GM18861 (cell line): ENCODE results near the gene PAX7.

Experiments used
- ATAC-seq: cut with Tn5 transposase; IDR thresholded peaks from one replicate; pipeline ENCODE4 v1.9.1; 2021; ENCODE audit not compliant: unreplicated experiment

The PAX7 gene

GRCh38 chr1:18618546-18619466, 11.8 kb upstream of the PAX7 start:
- no peak for ATAC-seq

- no peak for ATAC-seq
These were observed 11.2 kb upstream of the PAX7 start for GRCh38 chr1:18619467-18619835.

GRCh38 chr1:18628511-18628910, 2.1 kb upstream of the PAX7 start:
- ATAC-seq = no peak

GRCh38 chr1:18629659-18630510, 761 bp upstream of the PAX7 start:
- no peak for ATAC-seq

- no peak for ATAC-seq
These were observed 1.0 kb downstream of the PAX7 start for GRCh38 chr1:18631496-18632217.

GRCh38 chr1:18632218-18632588, 1.6 kb downstream of the PAX7 start:
- ATAC-seq = no peak

GRCh38 chr1:18632783-18633421, 2.3 kb downstream of the PAX7 start:
- no peak for ATAC-seq

- no peak for ATAC-seq
These were observed 2.9 kb downstream of the PAX7 start for GRCh38 chr1:18633422-18634155.

GRCh38 chr1:18634276-18634675, 3.6 kb downstream of the PAX7 start:
- ATAC-seq = no peak

GRCh38 chr1:18635070-18635577, 4.5 kb downstream of the PAX7 start:
- no peak for ATAC-seq

- no peak for ATAC-seq
These were observed 5.4 kb downstream of the PAX7 start for GRCh38 chr1:18635891-18636595.

GRCh38 chr1:18636596-18637508, 6.2 kb downstream of the PAX7 start:
- ATAC-seq = no peak

GRCh38 chr1:18637511-18637960, 6.9 kb downstream of the PAX7 start:
- no peak for ATAC-seq

GRCh38 chr1:18637962-18638834, 7.6 kb downstream of the PAX7 start:
- ATAC-seq = no peak

GRCh38 chr1:18638835-18639364, 8.3 kb downstream of the PAX7 start:
- ATAC-seq = no peak

GRCh38 chr1:18639368-18640055, 8.9 kb downstream of the PAX7 start:
- no peak for ATAC-seq
